Endodermal cell (in vitro differentiated cells): ENCODE results near the gene MFSD8. TPM values are rescaled to one million over a fixed set of nuclear protein-coding genes. Genes with fewer than 3 reads are reported as not detected.
A peak's percentile ranks its signal among the peaks of the same experiment; 100 is the strongest.
"Not testable (repeated sequence)": the region's sequence is repeated elsewhere in the genome, so short reads cannot be mapped to it uniquely, and the experiment has no call there.

Experiments used
- DNase-seq: peaks from one replicate; pipeline ENCODE4 v3.0.0-alpha.2; 2017
- H3K27ac ChIP-seq: 2 replicates; pipeline ENCODE4 v1.5.1; 2013; ENCODE audit warnings: mild to moderate bottlenecking, low read depth, low read length, moderate library complexity
- H3K27me3 ChIP-seq: 2 replicates; pipeline ENCODE4 v1.6.1; 2013; ENCODE audit warnings: mild to moderate bottlenecking, low read length, moderate library complexity; ENCODE audit not compliant: insufficient read depth, control insufficient read depth, poor library complexity, severe bottlenecking
- H3K36me3 ChIP-seq: 2 replicates; pipeline ENCODE4 v1.7.0; 2013; ENCODE audit warnings: mild to moderate bottlenecking, low read length, moderate library complexity; ENCODE audit not compliant: control insufficient read depth, insufficient read depth
- H3K4me1 ChIP-seq: one replicate; pipeline ENCODE4 v1.7.0; 2013; ENCODE audit warnings: low read length; ENCODE audit not compliant: control insufficient read depth, insufficient read depth
- H3K4me3 ChIP-seq: 2 replicates; pipeline ENCODE4 v1.5.1; 2013; ENCODE audit warnings: mild to moderate bottlenecking, low read length, moderate library complexity
- H3K9ac ChIP-seq: 2 replicates; pipeline ENCODE4 v1.6.1; 2013; ENCODE audit warnings: mild to moderate bottlenecking, low read length, moderate library complexity; ENCODE audit not compliant: poor library complexity, severe bottlenecking; ENCODE audit errors: extremely low read depth
- H3K9me3 ChIP-seq: 2 replicates; pipeline ENCODE4 v1.6.1; 2013; ENCODE audit warnings: mild to moderate bottlenecking, low read length, moderate library complexity; ENCODE audit not compliant: control insufficient read depth
- H3K27ac Mint-ChIP-seq: 2 replicates; pipeline ENCODE4 v1.8.0; 2020; ENCODE audit warnings: mixed read lengths
- H3K27me3 Mint-ChIP-seq: 2 replicates; pipeline ENCODE4 v1.8.0; 2021; ENCODE audit warnings: mild to moderate bottlenecking, mixed read lengths; ENCODE audit not compliant: insufficient read depth
- H3K36me3 Mint-ChIP-seq: 2 replicates; pipeline ENCODE4 v1.8.0; 2020; ENCODE audit warnings: low read depth, mixed read lengths
- H3K4me1 Mint-ChIP-seq: 2 replicates; pipeline ENCODE4 v1.8.0; 2020; ENCODE audit warnings: mixed read lengths
- H3K4me3 Mint-ChIP-seq: 2 replicates; pipeline ENCODE4 v1.8.0; 2020; ENCODE audit warnings: mild to moderate bottlenecking, moderate library complexity, mixed read lengths
- H3K9me3 Mint-ChIP-seq: 2 replicates; pipeline ENCODE4 v1.8.0; 2020; ENCODE audit warnings: mild to moderate bottlenecking, mixed read lengths
- WGBS, 2 experiments: methylation state at CpG; one replicate each; pipeline versions ENCODE4 v1.1.5 to v1.1.7; 2013; ENCODE audit warnings: missing lambda C conversion rate in 2 of 2, mixed read lengths in 1 of 2; ENCODE audit not compliant: insufficient coverage in 1 of 2, insufficient read length in 1 of 2; 5-methylcytosine and 5-hydroxymethylcytosine counted together
- total RNA-seq, 2 donors: library from RNA; stranded (reverse); fragmentation: NEBNext Ultra II Directional in 1 of 2; extraction: Animal tissue kit (Norgen Biotek cat#: 25700) in 1 of 2; gene quantifications; 2 replicates in 1 of 2; 3 replicates in 1 of 2; pipeline ENCODE4 v1.2.1, GENCODE V29; 2021
- TF ChIP-seq, protein P1 (sequence below): fragments of 200-600 bp; sonication (generic); conservative IDR thresholded peaks from 2 replicates; pipeline ENCODE4 v1.5.0; 2021; ENCODE audit warnings: antibody characterized with exemption, mild to moderate bottlenecking

Gene MFSD8
- total RNA-seq, 2 donors from 2014 or later, result 23.8 to 25.2 TPM

DNA sequence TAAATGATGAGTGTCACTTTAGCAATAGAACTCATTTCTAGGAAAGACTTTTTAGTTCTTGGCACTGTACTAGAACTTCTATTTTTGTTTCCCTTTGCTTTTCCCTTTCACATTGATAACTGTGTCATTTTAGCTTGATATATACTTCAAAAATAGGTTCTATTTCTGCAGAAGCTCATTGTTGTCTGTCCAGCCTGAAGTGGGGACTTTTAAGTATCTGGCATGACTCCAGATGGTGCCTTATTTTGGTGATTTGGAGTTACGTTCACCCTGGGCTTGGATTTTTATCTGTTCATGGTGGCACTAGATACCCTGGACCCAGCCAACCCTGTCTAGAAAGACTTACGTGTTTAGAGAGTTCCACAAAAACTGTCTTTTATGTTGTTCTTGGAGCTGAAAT is 3.6 kb upstream of the MFSD8 start:
- H3K9me3 ChIP-seq, result peaks cover under 1% of the 10 kb centered on the region
- H3K36me3 ChIP-seq, result peaks cover 5% of the 10 kb centered on the region
- TF ChIP-seq, protein P1, sequence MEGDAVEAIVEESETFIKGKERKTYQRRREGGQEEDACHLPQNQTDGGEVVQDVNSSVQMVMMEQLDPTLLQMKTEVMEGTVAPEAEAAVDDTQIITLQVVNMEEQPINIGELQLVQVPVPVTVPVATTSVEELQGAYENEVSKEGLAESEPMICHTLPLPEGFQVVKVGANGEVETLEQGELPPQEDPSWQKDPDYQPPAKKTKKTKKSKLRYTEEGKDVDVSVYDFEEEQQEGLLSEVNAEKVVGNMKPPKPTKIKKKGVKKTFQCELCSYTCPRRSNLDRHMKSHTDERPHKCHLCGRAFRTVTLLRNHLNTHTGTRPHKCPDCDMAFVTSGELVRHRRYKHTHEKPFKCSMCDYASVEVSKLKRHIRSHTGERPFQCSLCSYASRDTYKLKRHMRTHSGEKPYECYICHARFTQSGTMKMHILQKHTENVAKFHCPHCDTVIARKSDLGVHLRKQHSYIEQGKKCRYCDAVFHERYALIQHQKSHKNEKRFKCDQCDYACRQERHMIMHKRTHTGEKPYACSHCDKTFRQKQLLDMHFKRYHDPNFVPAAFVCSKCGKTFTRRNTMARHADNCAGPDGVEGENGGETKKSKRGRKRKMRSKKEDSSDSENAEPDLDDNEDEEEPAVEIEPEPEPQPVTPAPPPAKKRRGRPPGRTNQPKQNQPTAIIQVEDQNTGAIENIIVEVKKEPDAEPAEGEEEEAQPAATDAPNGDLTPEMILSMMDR, result no peak
- WGBS, 2 experiments, result 96% methylated on average over 2 of the region's 2 CpGs; no CpG with 5 or more reads in 1 of the 2 experiments
- no peak overlapping the region for H3K4me3 ChIP-seq
- no peaks in the 10 kb centered on the region for H3K27me3 Mint-ChIP-seq
- peaks cover 14% of the 10 kb centered on the region for H3K36me3 Mint-ChIP-seq
- no peaks in the 10 kb centered on the region for H3K4me1 ChIP-seq
- peaks cover 7% of the 10 kb centered on the region for H3K4me1 Mint-ChIP-seq
- no peak for DNase-seq
- no peak overlapping the region for H3K27ac Mint-ChIP-seq
- H3K9me3 Mint-ChIP-seq, result peaks cover 3% of the 10 kb centered on the region
- no peaks in the 10 kb centered on the region for H3K27me3 ChIP-seq
- H3K27ac ChIP-seq, result no peak overlapping the region
- H3K9ac ChIP-seq, result no peak overlapping the region
- no peak overlapping the region for H3K4me3 Mint-ChIP-seq

DNA sequence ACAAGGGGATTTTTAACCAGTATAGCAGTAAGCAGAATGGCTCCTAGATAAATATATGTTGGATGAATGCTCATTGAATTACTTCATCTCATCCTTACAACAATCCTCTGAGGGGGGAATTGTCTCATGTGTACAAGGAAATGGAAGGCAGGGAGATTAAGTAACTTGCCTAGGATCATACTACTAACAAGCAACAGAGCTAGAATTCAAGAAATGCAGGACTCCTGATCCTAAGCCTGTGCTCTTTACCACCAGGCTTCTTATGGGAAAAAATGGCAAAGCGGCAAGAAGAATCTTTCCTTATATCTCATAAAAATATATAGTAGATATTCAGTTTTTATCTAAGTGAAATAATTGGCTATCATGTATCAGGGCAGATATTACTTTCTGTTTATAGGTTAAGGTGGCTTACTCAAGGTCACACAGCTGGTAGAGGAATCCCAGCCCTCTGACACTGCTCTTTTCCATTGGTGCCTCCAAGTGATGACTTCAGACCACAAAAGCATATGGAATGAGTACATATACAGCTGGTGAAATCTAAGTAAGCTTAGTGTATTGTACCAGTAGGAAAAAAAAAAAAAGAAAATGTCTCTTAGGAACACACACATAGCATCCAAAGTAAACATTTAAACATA is 2.3 kb upstream of the MFSD8 start:
- Histone ChIP-seq H3K36me3 (peaks cover 13% of the 10 kb centered on the region), H3K27ac (no peak overlapping the region), H3K9me3 (peaks cover 13% of the 10 kb centered on the region), H3K9ac (no peak overlapping the region), H3K4me3 (no peak overlapping the region), H3K27me3 (no peaks in the 10 kb centered on the region), H3K4me1 (no peaks in the 10 kb centered on the region)
- TF ChIP-seq, protein P1, result no peak
- Mint-ChIP-seq H3K4me3 (peak overlapping the region; percentile 13), H3K9me3 (peaks cover 7% of the 10 kb centered on the region), H3K27me3 (no peaks in the 10 kb centered on the region), H3K4me1 (peaks cover 7% of the 10 kb centered on the region), H3K27ac (no peak overlapping the region), H3K36me3 (peaks cover 19% of the 10 kb centered on the region)
- WGBS, 2 experiments, result no CpG with 5 or more reads among the region's 1 CpG
- DNase-seq, result no peak

DNA sequence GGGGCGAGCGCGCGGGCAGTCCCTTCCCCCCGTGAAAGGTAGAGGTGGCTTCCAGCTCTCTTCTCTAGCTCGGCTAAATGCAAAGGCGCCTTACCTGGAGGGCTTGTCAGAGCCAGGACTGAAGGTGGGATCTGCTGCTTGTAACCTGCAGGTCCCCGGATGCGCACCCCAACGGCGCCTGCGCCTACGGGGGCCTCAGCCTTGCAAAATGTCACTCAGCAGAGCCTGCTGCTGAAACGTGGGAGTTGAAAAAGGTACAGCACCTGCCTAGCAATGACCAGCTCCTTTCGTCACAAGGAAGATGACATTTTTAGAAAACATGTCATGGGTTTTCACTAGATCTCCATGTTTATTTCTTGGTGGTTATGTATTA is 816 bp upstream of the MFSD8 start:
- Histone ChIP-seq H3K36me3 (peaks cover 20% of the 10 kb centered on the region), H3K27ac (peak overlapping the region; percentile 69), H3K9me3 (peaks cover 21% of the 10 kb centered on the region), H3K4me1 (no peaks in the 10 kb centered on the region), H3K27me3 (no peaks in the 10 kb centered on the region), H3K9ac (peak overlapping the region; percentile 93), H3K4me3 (peak overlapping the region; percentile 98)
- Mint-ChIP-seq H3K4me1 (peaks cover 7% of the 10 kb centered on the region), H3K27ac (peak overlapping the region; percentile 98), H3K27me3 (no peaks in the 10 kb centered on the region), H3K9me3 (peaks cover 7% of the 10 kb centered on the region), H3K4me3 (peak overlapping the region; percentile 96), H3K36me3 (peaks cover 28% of the 10 kb centered on the region)
- peak; percentile 89 for DNase-seq
- 0 to 2% methylated on average over 9 to 15 of the region's 15 CpGs for WGBS, 2 experiments
- TF ChIP-seq, protein P1, result no peak

DNA sequence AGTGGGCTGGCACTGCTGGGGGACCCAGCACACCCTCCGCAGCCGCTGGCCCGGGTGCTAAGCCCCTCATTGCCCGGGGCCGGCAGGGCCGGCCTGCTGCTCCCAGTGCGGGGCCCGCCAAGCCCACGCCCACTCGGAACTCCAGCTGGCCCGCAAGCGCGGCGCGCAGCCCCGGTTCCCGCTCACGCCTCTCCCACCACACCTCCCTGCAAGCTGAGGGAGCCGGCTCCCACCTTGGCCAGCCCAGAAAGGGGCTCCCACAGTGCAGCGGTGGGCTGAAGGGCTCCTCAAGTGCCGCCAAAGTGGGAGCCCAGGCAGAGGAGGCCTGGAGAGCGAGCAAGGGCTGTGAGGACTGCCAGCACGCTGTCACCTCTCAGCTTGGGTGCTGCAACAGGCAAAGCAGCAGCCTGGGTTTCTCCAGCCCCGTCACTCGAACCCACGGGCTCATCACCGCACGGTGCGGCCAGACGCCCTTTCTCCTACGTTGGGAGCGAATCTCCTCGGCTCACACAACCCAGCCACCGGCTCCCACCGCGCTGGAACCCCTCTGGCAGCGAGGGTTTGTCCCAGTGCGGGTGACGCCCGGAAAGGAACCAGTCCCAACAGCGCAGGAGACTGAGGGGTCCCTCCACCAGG is 429 bp downstream of the MFSD8 start:
- H3K4me1 ChIP-seq, H3K9me3 Mint-ChIP-seq, H3K27me3 Mint-ChIP-seq, H3K4me1 Mint-ChIP-seq, H3K27me3 ChIP-seq, DNase-seq: not testable (repeated sequence)
- H3K9me3 ChIP-seq, result peaks cover 21% of the 10 kb centered on the region
- peak overlapping the region; percentile 98 for H3K4me3 ChIP-seq
- H3K4me3 Mint-ChIP-seq, result peak overlapping the region; percentile 96
- 0% methylated on average over 10 to 41 of the region's 41 CpGs for WGBS, 2 experiments
- H3K36me3 ChIP-seq, result peaks cover 26% of the 10 kb centered on the region
- H3K27ac ChIP-seq, result peak overlapping the region; percentile 68
- H3K27ac Mint-ChIP-seq, result peak overlapping the region; percentile 98
- H3K36me3 Mint-ChIP-seq, result peaks cover 27% of the 10 kb centered on the region
- peak overlapping the region; percentile 93 for H3K9ac ChIP-seq
